NB4 (cell line): ENCODE data around the gene MAGOHB.

Source experiments
- DNase-seq: peaks from one replicate; pipeline ENCODE4 v3.0.0; 2010; ENCODE audit warnings: low read depth
- H3K4me3 ChIP-seq: one replicate; pipeline ENCODE4 v1.5.1; 2011; ENCODE audit warnings: mild to moderate bottlenecking, low read depth, low read length, moderate library complexity
- CTCF ChIP-seq: IDR thresholded peaks from one replicate; pipeline ENCODE4 v1.5.1; 2012; ENCODE audit warnings: low read depth, low read length
- MAX ChIP-seq: IDR thresholded peaks from 2 replicates; pipeline ENCODE4 v1.6.1; 2011; ENCODE audit warnings: low read depth, low read length
- MYC ChIP-seq: IDR thresholded peaks from 2 replicates; pipeline ENCODE4 v1.6.1; 2011; ENCODE audit warnings: low read depth, low read length
- POLR2A ChIP-seq: IDR thresholded peaks from 2 replicates; pipeline ENCODE4 v1.6.1; 2011; ENCODE audit warnings: mild to moderate bottlenecking; ENCODE audit not compliant: insufficient read length; ENCODE audit errors: extremely low read depth

The MAGOHB gene

GRCh38 chr12:10633541-10633940 is 20.1 kb upstream of the MAGOHB start:
- H3K4me3 ChIP-seq, result no peak overlapping the region
- no peak for DNase-seq
- no peak for TF ChIP-seq MAX
- no peak for TF ChIP-seq POLR2A
- TF ChIP-seq CTCF, result no peak
- TF ChIP-seq MYC, result no peak

DNA sequence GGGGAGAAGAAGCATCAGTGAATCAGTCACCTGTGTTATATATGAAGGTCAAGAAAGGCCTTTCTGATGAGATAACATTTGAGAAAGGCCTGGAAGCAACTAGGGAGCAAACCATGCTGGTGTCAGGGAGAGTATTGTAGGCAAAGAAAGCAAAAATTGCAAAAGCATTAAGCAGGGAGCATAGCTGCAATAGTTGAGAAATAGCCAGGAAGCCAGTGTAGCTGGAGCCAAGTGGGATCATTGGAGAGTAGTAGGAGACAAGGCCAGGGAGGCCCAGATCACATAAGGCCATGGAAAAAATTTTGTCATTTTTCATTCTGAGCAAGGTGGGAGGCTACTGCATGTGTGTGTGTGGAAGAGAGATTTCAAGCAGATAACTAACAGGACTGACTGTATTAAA is 18.8 kb upstream of the MAGOHB start:
- no peak for DNase-seq
- no peak for TF ChIP-seq CTCF
- TF ChIP-seq MYC, result no peak
- TF ChIP-seq POLR2A, result no peak
- TF ChIP-seq MAX, result no peak
- no peak overlapping the region for H3K4me3 ChIP-seq

DNA sequence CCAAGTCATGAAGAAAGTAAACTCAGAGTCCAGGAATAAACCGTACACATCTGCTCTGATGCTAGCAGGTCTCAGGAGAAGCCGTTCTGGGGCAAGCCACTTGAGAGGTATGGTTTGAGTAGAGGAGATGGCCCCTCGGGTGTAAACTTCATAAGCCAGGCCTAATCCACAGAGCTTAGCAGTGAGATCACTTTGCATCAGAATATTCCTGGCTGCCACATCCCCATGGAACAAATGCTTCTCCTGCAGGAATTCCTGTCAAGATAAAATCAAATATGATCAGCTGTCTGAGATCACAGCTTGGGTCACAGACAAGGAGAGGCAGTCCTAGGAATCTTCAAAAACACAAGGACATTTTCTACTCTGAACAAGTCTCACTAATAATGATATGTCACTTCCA is 11.2 kb upstream of the MAGOHB start:
- no peak overlapping the region for H3K4me3 ChIP-seq
- no peak for TF ChIP-seq CTCF
- TF ChIP-seq MAX, result no peak
- TF ChIP-seq MYC, result no peak
- TF ChIP-seq POLR2A, result no peak
- DNase-seq, result no peak

DNA sequence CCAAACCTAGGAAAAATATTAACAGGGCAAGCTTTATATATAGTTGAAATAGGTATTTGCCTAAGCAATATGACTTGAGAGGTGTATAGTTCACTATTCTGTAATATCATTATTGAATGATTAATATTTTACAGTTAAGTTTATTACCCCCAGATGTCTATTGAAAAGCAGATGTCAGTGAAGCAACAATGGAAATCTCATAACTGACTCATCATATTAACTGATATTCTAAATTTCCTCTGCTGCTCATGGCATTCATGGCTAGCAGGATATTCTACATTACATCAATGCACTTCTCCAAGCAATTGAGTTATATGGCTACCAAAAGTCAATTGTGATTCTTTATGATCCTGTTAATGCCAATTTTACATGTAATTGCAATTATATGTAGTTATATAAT is 9.7 kb upstream of the MAGOHB start:
- H3K4me3 ChIP-seq, result no peak overlapping the region
- no peak for DNase-seq
- TF ChIP-seq MAX, result no peak

DNA sequence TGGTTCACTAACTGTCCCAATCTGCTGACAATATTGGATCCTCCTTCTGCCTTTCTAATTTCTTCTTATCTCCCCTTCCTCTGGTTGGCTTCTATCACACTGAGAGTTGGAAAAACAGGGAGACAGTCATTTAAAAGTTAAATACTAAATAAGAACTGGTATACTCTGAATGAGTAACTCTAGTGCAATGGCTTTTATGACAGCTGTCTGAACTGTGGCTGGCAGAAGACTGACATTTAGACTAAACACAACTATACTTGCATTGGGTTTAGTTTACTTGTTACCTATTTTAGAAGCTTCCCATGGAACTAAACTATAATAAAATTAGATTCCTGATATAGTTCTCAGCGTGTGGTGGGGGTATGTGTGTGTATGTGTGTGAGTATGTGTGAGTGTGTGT is 7.9 kb upstream of the MAGOHB start:
- no peak for TF ChIP-seq CTCF
- DNase-seq, result no peak
- no peak overlapping the region for H3K4me3 ChIP-seq

GRCh38 chr12:10620078-10620779 is 6.8 kb upstream of the MAGOHB start:
- TF ChIP-seq MAX, result no peak
- TF ChIP-seq CTCF, result no peak
- TF ChIP-seq POLR2A, result no peak
- no peak for TF ChIP-seq MYC
- no peak for DNase-seq
- H3K4me3 ChIP-seq, result no peak overlapping the region
